K562 (cell line): ENCODE measurements around the gene ZNF646. TPM values are rescaled to one million over a fixed set of nuclear protein-coding genes. Genes with fewer than 3 reads are reported as not detected.

Experiments
- GTF3C2 ChIP-seq: IDR thresholded peaks from 3 replicates; pipeline ENCODE4 v1.6.1; 2011; ENCODE audit warnings: borderline replicate concordance, mild to moderate bottlenecking, moderate library complexity; ENCODE audit not compliant: insufficient read length; ENCODE audit errors: extremely low read depth
- ZBTB33 ChIP-seq: sonication (generic); formaldehyde crosslinking; IDR thresholded peaks from 2 replicates; pipeline ENCODE4 v1.8.1; 2023; ENCODE audit warnings: mild to moderate bottlenecking, missing genetic modification reagents
- ZNF311 ChIP-seq: fragments of 250-450 bp; sonication (Bioruptor Pico); IDR thresholded peaks from 2 replicates; pipeline ENCODE4 v1.4.0; 2020; ENCODE audit warnings: mild to moderate bottlenecking, moderate library complexity
- polyA plus RNA-seq, 8 experiments: library from polyadenylated mRNA; depleted of rRNA in 4 of 8; stranded (reverse) in 5 of 8; unstranded in 3 of 8; fragments of >200 nt; fragmentation: Nextera tagmentation in 2 of 8; fragmentation: Illumina TruSeq in 1 of 8; extraction: Ambion mirVana in 2 of 8; extraction: Trizol in 1 of 8; gene quantifications; 2 replicates each; pipeline versions ENCODE4 v1.2.1 to v1.2.3, GENCODE V29; 2011 to 2014; ENCODE audit warnings: inconsistent platforms in 1 of 8, missing spikeins in 1 of 8
- total RNA-seq, 7 experiments: library from RNA; depleted of rRNA in 6 of 7; stranded (reverse); fragments of >200 nt in 6 of 7; fragmentation: Illumina TruSeq in 2 of 7; extraction: Trizol in 2 of 7; gene quantifications; 2 replicates each; pipeline versions ENCODE4 v1.2.1 to v1.2.3, GENCODE V29; 2011 to 2021; ENCODE audit warnings: low replicate concordance in 1 of 7

Gene ZNF646
- total and polyA plus RNA-seq, 9 of the 15 experiments (the other 6 are each of a cell fraction or from before 2014, with no cell fraction given) = 0.08 to 20.6 (median 8.0) TPM

DNA sequence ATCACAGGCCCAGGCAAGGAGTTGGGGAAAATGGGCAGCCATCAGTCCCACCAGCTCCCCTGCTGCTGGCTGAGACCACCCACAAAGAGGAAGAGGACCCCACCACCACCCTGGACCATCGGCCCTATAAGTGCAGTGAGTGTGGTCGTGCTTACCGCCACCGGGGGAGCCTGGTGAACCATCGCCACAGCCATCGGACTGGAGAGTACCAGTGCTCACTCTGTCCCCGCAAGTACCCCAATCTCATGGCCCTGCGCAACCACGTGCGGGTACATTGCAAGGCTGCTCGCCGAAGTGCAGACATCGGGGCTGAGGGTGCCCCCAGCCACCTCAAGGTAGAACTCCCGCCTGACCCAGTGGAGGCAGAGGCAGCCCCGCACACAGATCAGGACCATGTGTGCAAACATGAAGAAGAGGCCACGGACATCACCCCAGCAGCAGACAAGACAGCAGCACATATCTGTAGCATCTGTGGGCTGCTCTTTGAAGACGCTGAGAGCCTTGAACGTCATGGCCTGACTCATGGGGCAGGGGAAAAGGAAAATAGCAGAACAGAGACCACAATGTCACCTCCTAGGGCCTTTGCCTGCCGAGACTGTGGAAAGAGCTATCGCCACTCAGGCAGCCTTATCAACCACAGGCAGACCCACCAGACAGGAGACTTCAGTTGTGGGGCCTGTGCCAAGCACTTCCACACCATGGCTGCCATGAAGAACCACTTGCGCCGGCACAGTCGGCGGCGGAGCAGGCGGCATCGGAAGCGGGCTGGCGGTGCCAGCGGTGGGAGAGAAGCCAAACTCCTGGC lies 3.6 kb downstream of the ZNF646 start (continued):
- TF ChIP-seq ZBTB33 (CRISPR knock-in tag) = 0 out of 2 replicates have a peak, but pooled peaks have one; percentile 16
- no peak for TF ChIP-seq GTF3C2
- no peak for TF ChIP-seq ZNF311 (CRISPR knock-in tag)
